Hepatic stellate cell (primary cell): ENCODE measurements around the gene TRHDE.

Experiments used
- DNase-seq: peaks from one replicate; pipeline ENCODE4 v3.0.0; 2011; ENCODE audit warnings: low spot score

Gene TRHDE

DNA sequence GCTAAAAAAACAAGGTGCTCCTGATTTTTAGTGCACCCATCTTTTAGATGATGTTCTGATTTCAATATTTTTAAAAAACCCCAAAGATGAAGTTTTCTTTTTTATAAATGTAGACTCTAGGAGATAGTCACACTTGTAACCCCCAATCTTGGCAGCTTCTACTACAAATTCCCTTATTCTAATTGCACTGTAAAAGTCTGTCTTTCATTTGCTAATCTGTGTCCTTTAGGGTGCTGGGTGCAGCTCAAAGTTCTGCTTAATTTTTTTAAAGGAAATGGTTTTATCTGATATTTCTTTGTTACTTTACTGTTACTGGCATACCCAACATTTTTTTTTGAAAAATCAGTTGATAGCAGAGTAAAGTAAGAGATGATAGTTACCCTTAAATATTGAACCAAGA is 172.0 kb downstream of the TRHDE start:
- no peak for DNase-seq

DNA sequence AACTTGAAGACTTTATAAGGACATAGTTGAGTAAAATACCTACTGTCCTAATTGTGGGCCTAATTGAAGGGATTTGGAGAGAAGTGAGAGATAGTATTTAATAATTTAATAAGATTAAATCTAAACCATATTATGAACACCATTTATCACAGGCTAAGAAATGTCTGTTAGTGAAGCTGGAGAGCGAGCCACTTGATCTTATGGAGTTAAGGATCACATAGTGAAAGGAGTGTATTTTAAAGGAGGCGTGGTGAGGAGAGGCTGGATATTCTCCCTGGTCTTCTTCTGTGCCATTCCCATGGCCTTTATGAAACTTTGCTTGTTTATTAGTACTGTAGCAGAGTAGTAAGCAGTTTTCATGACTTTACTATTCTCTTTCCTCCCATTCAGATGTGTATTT is 172.4 kb downstream of the TRHDE start:
- no peak for DNase-seq

DNA sequence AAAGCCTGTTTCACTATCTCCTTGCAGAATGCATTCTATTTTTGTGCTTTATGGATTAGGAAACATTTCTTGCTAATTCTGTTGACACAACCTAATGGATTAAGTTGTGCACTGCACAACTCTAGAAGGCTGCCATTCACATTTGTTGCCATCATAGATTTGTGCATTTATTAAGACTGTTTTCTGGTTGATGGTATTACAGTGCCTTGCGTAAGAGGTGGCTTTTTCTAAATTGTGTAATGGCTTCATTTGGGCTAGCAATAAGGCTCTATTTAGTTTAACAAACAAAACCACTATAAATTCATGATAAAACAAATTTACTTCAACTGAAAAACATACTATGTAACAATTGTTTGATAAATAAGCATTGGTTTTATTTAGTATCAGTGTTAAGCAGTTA is 175.9 kb downstream of the TRHDE start:
- no peak for DNase-seq

DNA sequence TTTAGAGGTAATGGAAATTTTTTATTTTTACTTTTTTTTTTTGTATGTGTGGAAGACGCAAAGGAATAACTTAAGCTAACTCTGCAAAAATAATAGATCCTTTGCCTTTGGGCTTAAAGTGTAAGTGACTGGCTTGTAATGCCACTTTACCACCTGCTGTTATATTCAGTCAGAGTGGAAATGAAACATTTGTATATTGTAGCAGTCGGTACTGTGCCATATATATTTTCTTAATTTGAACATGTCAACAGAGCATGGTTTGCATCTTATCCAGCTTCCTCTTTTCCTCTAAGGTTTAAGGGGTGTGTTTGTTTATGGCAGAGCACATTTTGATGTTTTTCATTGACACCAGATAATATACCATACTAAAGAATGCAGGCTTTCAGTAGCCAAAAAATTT is 176.6 kb downstream of the TRHDE start:
- no peak for DNase-seq

DNA sequence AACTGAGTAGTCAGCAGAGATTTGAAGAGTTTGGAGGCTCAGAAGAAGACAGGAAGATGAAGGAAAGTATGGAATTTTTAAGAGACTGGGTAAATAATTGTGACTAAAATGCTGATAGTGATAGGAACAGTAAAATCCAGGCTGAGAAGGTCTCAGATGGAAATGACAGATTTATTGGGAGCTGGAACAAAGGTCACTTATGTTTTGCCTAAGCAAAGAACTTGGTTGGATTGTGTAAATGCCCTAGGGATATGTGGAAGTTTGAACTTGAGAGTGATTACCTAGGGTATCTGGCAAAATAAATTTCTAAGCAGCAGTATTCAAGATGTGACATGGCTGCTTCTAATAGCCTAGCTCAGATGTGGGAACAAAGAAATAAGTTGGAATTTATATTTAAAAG is 180.9 kb downstream of the TRHDE start:
- no peak for DNase-seq

DNA sequence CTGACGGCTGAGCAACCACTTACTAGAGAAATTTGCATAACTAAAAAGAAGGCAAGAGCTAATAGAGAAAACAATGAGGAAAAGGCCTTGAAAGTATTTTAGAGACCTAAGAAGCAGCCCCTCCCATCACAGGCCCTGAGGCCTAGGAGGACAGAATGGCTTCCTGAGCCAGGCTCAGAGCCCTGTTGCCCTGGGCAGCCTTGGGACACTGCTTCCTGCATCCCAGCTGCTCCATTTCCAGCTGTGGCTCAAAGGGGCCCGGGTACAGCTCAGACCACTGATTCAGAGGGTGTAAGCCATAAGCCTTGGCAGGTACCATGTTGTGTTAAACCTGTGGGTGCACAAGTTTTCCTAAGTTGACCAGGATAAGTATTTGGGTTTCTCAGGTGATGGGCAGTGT is 181.4 kb downstream of the TRHDE start:
- DNase-seq, result no peak

DNA sequence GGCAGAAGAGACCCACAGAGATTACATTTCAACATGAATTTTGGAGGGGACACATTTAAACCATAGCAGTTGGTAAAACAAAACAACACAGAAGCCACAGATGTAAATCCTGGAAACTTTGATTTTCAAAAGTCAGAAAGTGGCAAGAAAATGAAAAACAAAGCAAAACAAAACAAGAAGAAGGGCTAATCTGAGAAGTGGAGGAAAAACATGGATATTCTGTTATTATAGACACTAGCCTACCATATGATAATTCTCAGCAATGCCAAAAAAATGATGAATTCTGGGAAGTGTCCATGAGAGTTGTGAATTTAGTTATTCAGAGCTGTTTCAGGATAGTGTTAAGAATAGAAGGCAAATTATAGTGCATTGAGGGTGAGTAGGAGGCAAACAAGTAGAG is 192.3 kb downstream of the TRHDE start:
- no peak for DNase-seq

DNA sequence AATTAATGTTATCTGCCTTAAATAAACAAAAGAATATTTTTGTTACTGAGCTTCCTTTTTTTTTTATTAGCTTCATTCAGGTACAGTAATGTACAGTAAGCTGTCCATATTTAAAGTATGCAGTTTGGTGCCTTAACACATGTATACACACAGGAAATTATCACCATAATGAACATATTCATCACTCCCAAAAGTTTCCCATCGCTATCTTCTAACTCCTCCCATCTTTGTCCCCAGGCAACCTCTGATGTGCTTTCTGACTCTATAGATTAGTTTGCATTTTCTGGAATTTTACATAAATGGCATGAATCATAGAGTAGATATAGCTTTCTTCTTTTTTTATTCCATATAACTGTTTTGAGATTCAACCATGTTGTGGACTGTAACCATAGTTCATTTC is 193.0 kb downstream of the TRHDE start:
- DNase-seq, result no peak

DNA sequence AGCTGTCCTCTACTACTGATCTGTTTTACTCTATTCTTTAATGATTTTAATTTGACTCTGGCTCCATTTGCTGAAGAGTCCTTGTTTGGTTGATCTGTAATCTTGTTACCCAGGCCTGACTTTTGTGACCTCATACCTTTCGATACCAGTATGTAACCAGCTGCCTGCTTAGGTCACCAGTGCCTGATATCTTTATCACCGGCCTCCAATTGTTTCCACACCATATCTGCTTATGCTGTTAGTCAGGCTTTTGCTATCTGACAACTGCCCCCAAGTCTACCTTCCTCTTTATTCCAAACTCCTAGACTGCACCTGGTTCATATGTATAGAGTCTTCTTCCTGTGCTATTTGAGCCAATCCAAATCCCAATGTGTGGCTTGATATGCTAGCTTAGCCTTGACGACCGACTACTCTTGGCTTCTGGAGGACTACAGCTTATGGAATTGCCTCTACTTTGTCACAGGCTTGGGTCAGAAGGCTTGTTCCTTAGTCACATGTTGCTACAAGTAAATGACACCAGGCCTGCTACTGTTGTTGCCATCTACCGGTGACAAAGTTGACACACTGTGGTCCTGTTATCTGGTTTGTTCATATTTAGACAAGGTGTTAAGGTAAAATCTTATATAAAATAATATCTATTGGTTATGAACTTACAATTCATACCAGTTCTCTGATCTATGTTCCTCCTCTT is 193.9 kb downstream of the TRHDE start:
- no peak for DNase-seq

DNA sequence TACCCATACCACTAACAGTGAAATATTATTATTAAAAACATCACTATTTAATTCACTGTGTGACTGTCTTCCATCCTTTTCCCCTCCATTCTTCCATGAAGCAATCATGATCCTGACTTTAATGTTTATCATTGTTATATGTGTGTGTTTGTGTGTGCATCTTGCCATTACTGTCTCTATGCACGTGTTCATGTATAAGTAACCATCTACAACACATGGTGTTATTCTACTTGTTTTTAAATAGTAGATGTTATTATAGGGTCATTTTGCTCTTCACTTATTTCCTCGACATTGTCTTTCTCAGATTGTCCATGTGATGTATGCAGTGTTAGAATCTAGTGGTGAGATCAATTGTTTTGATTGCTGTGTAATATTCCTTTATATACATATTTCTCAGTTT is 195.8 kb downstream of the TRHDE start:
- no peak for DNase-seq

DNA sequence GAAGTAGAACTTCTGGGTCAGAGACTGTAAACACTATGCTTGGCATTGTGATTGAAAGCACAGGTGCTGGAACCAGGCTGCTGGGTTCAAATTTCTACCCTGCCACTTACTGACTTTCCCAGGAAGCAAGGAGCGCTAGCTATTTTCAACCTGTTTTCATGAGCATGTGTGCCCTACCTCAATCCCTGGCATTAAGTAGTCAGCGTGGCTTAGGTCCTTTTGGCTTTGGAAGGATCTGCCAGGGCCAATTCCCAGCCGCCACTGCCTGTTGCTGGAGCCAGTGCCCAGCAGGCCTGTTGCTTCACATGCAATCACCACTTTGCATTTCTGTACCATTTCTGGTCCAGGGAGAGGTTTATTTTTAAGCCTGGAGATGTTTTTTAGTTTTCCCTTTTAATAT is 196.3 kb downstream of the TRHDE start:
- no peak for DNase-seq

DNA sequence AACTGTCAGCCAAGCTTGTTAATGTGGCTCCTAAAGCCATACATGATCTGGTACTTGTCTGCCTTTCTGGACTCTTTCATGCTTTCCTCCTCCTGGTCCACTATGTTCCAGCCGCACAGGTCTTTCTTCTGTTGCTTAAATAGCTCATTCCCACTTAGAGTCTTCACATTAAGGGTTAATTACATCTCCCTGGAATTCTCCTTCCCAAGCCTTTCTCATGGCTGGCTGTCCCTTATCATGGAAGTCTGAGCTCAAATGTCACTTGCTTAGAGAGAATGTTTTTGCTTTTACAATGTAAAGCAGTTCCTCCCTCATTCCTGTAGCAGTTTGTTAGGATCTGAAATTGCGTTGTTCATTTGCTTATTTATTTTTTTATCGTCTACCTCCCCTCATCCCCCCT is 199.6 kb downstream of the TRHDE start:
- no peak for DNase-seq

DNA sequence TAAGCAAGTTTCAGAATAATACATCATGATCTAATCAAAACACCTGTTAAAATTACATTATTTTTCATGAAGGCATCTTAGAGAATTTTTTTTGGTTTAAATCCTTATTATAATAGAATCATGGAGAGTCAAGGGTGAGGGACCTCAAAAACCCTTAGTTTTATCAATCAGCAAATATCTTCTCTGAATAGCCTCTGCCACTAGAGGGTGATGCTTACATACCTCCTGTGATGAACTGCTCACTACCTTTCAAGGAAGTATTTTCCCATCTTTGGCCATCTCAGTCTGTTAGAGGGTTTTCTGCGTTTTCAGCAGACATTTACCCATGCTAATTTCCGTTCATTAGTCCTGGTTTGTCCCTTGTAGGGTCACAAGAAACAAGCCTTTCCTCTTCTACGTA is 200.2 kb downstream of the TRHDE start:
- DNase-seq, result no peak

DNA sequence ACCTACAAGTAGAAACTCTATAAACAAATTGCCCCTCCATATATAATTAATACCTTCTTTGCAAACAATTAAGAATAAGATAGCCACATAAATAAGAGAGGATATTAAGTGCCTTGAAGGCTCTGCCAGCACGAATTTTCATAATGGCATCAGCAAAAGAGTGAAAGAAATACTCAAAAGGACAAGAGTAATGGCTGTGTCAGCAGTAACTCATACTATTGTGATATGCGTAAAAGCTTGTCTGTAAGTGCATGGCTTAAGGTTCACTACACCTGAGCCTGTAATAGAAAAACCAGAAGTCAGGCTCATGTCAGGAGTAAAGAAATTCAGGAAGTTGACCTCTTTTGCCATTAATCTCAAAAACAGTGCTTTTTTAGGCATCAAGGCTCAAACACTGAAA is 204.1 kb downstream of the TRHDE start:
- DNase-seq, result no peak

DNA sequence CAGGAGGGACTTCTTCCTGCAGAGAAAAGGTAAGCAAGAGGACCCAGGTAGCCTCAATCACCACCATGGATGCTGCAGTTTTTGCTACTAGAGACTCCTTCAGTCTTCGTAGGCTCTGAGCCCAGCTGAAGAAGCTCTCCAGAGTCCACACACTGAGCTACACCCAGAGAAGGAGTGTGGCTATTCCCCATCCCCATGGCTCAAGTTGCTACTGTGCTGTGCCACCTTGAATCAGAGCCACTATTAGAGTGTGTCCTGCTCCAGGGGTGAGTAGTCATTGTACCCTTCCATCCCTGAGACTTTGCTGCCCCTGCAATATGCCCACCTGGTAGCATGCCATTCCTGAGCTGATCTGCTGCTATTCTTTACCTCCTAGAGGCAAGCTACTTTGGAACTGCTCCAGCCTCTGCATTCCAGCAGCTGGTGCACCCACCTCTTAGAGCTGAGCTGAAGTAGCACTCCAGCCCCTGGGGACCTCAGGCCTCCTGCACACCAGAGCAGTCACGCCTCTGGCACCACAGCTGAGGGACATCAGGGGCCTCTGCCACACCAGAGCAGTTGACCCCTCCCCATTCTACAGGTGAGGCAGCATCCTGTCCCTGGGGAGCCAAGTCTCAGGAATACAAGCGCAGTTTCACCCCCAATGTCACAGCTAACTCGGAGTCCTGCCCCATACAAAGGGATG is 213.0 kb downstream of the TRHDE start:
- no peak for DNase-seq

DNA sequence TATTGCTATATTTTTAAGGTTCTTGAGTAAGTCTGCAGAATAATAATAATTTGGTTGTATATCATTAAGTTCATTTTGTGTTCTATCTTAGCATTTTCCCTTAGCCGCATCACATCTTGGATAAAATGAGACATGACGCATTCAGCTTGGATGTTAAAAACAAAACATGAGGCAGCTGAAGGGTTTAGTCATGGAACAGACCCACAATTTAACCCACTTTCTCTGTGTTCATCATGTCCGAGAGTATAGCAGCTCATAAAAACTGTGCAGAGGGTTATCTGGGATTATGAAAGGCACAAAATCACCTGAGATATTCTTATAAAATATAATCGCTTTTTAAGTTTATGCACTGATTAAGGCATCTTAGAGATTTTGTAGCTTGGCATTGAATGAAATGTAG is 219.3 kb downstream of the TRHDE start:
- DNase-seq, result peak; percentile 26

DNA sequence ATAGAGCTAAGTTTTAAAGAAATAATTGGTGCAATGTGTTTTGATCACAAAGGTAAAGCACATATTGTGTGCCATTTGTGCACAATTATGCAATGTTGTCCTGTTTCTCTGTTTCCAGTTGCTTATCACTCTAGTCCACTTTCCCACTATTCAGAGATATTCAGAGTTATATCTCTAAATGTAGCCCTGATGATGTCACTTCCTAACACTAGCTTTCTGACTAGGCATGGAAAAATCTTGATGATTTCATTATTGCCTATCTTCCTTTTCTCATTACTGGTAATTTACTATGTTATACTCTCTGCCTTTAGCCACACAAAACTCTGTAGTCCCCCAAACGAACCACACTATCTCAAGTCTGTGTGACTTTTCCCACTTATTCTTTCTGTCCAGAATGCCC is 221.2 kb downstream of the TRHDE start:
- no peak for DNase-seq

DNA sequence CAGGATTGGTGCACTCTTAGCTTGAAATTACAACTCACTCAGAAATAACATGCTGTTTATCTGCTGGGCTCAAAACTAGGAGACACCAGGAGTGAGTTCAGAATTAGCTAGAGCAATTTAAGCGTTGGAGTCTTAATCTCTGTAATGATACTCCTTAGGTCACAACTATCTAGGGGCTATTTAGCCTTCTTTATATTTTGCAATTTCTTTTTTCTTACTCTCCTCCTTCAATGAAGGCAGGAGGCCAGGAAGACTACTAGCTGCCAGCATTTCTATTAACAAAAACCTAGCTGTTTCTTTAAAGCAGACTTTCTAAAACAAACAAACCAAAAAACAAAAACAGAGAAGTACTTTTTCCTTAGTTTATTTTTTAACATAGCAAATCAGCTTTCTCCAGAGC is 226.2 kb downstream of the TRHDE start:
- no peak for DNase-seq

DNA sequence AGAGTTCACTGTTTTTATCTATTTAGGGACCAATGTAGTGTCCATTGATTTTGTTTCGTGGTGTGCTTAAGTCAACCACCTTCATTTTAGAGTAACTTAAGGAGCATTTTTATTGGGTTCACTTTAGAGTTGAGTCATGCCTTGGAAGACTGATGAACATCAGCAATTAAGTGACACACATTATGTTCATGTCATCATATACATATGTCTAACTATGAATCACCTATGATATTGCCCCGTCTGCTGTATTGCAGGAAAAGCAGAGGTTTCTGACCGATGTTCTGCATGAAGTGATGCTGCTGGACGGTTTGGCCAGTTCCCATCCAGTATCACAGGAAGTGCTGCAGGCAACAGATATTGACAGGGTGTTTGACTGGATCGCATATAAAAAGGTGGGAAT is 227.1 kb downstream of the TRHDE start:
- no peak for DNase-seq

DNA sequence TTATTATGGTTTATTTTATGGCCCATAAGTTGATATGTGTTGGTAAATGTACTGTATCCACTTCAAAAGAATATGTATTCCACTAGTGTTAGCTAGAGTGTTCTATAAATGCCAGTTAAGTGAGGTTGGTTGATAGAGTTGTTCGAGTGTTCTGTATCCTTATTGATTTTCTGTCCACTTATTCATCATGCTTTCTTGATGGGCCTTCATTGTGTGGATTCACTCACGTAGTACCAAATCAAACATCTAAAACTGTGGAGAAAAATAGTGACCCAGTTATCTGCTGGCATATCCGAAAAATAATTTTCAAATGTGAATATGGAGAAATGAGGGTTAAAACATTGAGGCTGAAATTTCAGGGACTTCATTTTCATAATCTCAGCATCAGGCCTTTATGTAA is 230.4 kb downstream of the TRHDE start:
- no peak for DNase-seq

DNA sequence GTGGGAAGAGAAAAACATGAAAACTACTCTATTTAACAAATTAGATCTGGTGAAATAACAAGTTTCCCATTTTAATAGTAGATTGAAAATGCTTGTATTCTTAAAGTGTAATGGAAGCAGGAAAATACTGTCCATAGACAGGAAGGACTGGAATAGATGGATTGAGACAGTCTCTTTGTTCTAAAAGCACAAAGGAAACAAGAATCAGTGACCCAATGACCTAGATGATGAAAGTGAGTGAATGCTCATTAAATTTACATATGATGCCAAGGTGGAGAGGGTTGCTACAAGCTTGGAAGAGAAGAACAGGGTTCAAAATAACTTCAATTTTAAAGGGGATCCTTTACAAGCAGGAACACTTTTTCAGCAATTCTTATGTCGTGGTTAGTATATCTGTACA is 233.1 kb downstream of the TRHDE start:
- no peak for DNase-seq

DNA sequence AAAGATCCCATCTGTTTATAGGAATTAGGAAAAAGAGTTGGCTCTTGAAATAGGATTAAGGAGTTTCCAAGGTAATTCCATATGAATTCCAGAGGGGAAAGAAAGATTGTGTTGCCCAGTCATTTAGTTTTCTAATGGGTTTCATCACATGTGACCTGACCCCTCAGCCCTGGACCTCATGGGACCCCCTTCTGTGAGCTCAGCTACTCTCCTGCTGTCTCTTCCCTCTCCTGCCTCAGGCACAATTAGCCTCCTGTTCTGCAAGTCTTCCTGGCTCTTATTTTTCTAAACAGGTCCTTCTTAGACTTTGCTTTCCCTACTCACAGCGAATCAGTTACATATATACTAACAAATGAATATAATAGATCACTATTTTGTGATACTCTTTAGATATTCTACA is 237.7 kb downstream of the TRHDE start:
- DNase-seq, result no peak

DNA sequence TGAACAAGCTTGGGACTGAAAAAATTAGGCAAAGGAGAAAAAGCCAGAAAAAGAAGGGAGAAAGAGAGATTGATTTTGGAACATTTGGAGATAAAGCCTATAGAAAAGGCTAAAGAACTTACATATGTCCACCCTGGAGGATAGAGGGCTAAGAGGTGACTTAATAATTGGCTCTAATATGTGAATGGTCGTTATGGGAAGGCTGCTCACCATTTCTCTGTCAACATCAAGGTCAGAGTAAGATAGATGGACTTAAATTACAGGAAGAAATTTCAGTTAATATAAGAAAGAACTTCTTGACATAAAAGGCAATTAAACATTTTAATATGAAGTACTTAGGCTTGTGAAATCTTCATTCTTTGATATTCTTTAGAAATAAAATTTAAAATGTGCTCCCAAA is 238.6 kb downstream of the TRHDE start:
- no peak for DNase-seq

DNA sequence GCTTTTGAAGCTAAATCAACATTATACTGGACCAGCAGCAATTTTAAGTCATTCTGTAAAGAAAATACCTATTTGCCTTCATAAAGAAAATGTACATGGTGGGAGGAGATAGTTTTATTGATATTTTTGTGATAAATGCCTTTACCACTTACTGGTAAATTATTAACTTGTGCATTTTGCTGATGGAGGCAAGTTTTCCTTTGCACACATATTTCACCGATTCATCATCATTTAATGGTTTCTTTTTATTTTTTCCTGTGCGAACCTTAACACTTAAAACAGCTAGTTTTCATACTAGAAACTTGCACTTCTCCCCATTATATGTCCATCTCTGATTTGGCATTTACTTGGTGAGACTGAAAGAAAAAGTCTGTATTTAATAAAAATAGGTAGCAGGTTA is 239.3 kb downstream of the TRHDE start:
- DNase-seq, result no peak
